GM18868 (cell line): ENCODE results near the gene GPR135.
"Not testable (repeated sequence)": the region's sequence is repeated elsewhere in the genome, so short reads cannot be mapped to it uniquely, and the experiment has no call there.

Source experiments
- ATAC-seq: cut with Tn5 transposase; IDR thresholded peaks from one replicate; pipeline ENCODE4 v1.9.1; 2021; ENCODE audit warnings: mild to moderate bottlenecking, moderate library complexity; ENCODE audit not compliant: unreplicated experiment

The GPR135 gene

DNA sequence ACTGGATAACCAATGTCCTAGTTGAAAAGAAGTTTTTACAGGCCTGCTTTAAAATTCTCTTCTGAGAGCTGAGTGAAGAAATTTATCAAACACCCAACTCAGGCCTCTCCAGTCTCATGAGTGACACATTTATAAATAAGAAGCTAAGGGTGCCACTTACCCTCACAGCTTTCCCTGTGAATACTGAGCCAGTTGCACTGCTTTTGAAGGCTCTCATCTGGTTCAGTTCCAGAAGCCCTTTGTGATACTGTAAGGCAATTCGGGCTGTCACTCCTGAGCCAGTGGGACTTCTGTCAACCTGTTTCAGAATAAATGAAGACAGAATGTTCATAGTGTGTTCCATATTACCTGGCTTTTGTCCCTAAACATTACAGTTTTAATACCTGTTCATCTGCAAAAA lies 10.5 kb upstream of the GPR135 start:
- no peak for ATAC-seq

DNA sequence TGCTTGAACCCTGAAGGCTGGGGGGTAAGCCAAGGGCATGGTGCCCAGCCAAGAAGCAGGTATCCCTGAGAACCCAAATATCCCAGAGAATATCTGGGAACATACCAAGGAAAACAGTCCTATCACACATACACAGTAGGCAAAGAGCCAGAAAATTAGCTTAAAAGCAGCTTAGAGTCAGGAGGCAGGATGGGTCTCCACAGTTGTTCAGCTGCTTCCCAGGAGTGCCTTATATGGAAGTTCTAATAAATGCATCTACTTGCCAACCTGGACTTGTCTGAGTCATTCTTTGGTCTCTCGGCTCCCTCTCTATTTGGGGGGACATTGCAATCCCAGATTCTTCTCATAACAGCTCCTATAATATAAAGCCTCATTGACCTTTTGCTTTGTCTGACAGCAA lies 9.0 kb upstream of the GPR135 start:
- ATAC-seq, result no peak

DNA sequence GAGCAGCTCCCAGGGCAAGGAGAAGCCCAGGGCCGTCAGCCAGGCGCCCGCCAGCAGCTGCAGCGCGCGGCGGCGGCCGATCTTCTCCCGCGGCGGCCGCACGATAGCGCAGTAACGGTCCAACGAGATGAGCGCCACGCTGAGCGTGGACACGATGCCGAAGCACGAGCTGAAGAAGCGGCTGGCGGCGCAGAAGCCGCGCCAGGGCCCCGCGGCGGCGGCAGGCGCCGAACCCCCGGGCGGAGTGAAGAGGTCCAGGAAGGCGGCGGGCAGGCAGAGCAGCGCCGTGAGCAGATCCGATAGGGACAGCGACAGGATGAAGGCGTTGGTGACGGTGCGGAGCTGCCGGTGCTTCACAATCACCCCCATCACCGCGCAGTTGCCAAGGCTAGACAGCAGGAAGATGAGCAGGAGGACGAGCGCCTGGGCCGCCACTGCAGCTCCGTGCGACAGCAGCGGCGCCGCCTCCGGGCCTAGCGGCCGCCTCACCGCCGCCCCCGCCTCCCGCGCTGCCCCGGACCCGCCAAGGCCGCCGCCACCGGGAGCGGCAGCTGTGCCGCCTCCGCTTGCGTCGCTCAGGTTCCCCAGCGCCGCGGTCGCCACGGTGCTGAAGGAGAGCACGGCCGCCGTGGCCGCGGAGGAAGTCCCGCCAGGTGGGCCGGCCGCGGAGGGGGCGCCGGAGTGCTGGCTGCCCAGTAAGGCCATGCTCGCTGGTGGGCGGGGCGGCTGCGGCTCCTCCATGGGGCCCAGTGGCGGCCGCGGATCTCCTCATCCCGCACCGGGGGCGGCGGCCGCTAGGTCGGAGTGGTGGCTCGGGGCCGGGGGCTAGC lies 479 bp downstream of the GPR135 start:
- peak; percentile 64 for ATAC-seq

DNA sequence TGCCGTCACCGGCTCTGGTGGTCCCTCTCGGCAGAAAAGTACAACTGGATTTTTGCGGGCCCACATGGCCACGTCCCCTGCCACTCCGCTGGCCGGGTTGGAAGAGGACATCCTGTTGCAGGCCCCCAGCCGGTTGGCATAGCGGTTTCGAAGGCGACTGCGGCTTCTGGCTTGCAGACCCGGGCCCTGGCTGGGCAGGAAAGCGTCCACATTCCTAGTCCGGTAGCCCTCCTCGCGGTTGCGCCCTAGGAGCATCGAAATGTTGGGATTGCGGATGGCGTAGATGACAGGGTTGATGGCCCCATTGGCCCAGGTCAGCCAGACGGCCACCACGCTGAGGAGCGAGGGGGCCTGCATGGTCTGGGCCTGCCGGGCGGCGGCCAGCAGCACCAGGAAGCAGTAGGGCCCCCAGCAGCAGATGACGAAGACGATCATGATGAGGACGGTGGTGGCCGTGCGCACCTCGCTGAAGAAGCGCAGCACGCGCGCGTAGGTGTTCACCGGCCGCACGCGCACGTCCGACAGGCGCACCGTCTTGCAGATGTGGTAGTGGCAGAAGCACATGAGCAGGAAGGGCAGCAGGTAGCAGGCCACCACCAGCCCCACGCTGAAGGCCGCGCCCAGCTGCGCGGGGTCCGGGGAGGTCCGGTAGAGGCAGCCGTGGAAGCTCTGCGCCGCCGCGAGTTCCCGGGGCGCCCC lies 1.2 kb downstream of the GPR135 start:
- ATAC-seq, result peak; percentile 13

DNA sequence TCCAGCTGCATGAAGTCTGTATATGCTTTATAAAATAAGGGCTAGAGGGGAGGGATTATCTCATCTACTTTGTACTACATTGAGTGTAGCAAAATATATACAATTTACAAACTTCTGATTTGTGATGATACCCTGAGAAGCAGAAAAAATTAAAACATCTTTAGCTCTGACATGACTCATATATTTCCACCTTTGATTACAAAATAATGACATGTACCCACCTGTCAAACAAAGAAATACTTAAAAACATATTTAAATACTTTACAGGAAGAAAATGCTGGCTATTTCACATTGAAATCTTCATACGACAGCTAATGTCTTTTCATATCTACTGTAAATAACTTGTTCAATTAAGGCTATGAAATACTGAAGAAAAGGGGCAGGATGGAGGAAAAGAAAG lies 3.3 kb downstream of the GPR135 start:
- ATAC-seq, result no peak

DNA sequence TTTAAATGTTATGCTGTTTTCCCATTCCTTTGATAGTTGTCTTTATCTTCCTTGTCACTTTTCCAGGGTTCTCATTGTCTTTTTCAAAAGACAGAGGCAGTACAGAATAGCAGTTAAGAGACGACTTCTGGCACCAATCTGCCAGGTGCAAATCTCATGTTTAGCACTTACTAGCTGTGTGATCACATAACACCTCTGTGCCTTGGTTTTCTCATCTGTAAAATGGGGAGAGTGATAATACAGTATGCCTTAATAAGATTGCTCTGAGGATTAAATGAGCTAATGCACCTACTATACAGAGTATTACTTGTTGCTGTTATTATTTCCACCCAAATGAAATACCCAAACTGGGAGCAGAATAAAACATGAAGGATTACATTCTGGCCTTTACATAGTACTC lies 4.8 kb downstream of the GPR135 start:
- no peak for ATAC-seq

DNA sequence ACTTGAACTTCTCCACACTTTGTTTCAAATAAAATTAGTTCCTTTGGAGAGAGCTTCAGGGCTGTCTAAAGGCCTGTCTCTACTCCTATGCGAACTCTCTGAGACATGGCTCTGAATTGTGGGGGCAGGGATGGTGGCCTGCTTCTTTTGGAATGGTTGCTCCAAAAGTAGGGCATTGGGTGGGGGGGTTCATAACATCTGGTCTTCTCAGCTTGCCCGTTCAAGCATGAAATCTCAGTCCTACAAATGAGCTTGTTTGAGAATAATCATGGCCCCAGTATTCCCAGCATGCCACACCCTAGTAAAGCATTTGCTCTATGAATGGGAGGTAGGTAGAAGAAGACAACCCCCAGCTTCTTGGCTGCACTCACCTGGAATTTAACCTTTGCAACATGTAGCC lies 6.7 kb downstream of the GPR135 start:
- no peak for ATAC-seq

DNA sequence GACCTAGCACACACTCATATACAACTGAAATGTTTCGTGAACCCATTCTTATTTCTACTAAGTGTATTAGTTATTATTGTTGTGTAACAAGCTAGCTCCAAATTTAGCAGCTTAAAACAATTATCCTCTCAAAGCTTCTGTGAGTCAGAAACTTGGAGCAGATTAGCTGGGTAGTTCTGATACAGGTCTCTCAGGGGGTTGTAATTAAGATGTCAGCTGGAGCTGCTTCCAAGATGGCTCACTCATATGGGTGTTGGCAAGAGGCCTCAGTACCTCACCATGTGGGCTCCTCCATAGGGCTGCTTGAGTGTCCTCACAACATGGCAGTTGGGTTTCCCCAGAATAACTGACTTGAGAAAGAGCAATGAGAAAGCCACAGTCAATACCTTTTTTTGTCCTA lies 9.8 kb downstream of the GPR135 start:
- no peak for ATAC-seq

DNA sequence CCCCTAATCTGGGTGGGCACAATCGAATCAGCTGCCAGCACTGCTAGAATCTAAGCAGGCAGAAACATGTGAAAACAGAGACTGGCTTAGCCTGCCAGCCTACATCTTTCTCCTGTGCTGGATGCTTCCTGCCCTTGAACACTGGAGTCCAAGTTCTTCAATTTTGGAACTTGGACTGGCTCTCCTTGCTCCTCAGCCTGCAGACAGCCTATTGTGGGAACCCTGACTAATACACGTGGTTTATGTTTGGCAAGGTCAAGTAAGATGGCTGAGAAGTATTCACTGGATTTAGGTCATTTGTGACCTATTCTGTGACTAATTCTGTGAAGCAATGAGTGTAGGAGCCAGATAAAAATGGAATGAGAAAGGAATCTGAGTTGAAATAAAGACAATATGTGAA lies 11.0 kb downstream of the GPR135 start:
- ATAC-seq, result no peak

DNA sequence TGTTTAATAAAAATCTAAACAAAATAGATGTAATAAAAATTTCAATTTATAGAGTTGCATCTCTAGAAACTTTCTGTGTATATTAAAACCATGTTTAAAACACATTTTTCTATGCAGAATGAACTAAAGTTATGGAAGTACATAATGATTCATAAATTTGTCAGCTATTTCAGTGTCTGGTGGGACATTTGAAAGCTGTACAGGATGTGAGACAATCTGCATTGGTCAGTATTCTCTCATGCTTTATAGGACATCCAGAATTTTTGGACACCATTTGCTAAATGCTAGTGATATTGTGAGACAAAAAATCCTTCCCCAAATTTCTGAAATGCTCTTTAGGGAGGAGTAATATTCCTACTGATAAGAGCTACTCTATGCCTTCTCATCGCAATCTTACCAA lies 13.3 kb downstream of the GPR135 start:
- no peak for ATAC-seq

DNA sequence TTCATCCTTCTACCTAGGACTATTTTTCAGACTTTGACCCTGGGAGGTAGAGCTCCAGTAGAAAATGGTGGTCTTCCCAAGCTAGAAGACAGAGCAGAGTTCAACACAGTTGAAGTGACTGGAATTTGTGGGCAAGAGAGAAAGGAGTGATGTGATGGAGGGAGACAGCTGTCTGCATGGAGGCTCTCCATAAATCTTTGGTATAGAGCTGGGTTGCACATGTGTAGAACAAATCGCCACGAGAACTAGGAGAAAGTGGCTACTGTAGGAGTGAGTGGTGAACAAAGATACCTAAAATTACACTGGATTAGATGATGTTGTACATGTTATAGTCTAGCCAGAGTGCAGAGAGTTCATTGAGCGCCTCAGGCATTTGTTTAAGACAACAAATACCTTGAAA lies 14.5 kb downstream of the GPR135 start:
- ATAC-seq, result no peak

DNA sequence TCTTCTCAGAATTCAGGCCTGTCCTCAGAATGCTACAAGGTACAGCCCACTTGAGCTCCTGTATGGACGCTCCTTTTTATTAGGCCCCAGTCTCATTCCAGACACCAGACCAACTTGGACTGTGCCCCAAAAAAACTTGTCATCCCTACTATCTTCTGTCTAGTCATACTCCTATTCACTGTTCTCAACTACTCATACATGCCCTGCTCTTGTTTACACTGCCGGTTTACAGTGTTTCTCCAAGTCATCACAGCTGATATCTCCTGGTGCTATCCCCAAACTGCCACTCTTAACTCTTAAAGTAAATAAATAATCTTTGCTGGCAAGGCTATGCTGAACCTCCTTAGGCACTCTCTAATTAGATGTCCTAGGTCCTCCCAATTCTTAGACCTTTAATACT lies 16.5 kb downstream of the GPR135 start:
- ATAC-seq, result not testable (repeated sequence)

DNA sequence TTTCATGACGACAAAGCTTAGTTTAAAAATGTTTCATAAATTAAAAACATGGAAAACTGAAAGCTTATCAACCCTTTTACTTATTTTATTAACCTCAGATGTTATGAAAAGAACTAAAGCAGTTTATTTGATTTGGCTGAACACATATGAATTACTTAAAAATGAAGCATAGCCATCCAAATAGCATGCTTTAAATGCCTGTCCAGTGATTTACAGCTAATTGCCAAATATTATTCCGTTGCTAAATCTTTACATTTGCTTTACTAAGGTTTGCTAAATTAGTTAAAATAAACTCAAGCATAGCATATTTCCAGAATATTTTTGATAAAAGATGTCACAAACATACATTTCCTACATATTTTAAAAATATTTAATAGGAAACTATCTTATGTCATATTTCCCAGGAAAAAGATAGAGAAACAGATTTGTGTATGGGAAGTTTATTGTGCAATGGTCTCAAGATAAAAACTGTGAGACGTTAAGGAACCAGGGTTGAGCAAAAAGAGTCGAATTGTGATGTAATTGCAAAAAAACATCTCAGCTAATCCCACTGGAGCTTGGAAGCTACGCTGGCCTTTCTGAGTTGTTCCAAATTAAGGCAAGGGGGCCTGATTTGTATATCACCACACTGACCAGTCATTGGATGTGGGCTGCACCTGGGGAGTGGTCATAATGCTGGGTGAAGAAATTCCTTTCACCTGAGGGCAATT lies 25.8 kb downstream of the GPR135 start:
- no peak for ATAC-seq

DNA sequence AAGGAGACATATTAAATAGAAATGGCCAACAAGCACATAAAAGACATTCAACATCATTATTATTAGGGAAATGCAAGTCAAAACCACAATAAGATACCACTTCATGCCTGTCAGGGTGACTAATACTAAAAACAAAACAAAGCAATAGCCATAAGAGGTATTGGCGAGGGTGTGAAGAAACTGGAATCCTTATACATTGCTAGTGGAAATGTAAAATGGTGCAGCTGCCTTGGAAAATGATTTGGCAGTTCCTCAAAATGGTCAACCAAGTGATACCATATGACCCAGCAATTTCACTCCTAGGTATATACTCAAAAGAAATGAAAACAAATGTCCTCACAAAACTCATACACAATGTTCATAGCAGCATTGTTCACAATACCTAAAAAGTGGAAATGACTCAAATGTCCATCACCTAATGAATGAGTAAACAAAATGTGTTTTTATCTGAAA lies 27.0 kb downstream of the GPR135 start:
- no peak for ATAC-seq

DNA sequence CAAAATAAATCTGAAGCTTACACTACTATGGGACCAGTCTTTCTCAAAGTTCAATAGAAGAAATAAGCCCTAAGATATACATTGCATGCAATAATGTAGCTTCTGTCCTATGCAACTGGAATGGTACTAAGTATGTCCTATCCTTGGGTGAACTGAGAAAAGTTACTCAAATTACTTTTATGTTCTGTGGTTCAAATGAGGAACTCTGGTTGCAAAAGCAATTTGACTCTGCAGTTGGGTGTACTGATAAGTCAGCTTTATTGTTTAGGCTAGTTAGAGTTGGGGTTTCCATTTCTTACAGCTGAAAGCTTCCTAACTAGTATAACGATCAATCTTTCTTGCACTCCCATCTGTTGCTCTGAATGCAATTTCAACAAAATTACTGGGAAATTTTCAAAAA lies 29.2 kb downstream of the GPR135 start:
- ATAC-seq, result no peak

DNA sequence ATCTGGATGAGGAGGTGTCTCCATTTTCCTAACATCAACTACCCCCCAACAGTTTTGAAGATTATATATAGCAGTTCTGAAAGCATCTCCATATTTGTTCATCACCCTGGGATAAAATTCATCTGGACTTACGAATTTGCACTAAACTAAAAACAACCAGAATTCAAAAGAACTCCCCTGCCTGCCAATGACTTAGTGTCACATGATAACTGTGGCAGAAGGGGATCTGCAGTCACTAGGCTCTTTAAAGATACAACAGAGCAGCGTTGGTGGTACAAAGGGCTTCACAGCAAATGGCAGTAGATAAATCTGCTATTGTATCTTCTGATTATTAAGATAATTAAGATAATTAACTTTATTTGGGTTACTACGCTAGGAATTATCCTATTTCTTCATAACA lies 30.1 kb downstream of the GPR135 start:
- ATAC-seq, result no peak

DNA sequence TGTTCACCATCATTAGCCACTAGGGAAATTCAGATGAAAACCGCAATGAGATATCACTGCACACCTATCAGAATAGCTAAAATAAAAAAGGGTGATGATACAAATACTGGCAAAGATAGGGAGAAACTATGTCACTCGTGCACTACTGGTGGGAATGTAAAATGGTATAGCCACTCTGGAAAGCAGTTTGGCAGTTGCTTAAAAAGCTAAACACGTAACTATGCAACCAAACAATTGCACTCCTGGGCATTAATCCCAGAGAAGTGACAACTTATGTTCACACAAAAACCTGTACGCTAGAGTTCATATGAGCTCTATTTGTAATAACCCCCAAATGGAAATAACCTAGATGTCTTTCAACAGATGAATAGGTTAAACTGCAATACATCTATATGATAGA lies 35.4 kb downstream of the GPR135 start:
- ATAC-seq, result no peak

DNA sequence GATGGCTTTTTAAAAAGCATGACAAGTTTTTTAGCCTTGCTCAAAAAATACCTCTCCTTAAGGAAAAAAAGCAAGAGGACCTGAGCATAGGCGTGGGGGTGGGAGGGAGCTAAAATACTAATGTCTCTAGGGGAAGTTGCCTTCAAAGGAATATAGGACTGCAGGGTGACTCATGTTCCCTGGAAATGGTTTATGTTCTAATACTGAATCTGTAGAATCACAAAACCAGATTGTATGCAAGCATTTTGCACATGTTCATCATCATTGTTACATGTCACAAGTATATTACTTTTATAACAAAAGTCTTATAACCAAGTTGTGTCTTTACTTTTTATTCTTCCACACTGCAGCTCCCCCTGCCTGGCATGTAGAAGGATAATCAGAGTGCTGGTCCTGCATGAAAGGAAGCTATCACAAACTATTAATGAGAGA lies 36.6 kb downstream of the GPR135 start:
- ATAC-seq, result no peak

DNA sequence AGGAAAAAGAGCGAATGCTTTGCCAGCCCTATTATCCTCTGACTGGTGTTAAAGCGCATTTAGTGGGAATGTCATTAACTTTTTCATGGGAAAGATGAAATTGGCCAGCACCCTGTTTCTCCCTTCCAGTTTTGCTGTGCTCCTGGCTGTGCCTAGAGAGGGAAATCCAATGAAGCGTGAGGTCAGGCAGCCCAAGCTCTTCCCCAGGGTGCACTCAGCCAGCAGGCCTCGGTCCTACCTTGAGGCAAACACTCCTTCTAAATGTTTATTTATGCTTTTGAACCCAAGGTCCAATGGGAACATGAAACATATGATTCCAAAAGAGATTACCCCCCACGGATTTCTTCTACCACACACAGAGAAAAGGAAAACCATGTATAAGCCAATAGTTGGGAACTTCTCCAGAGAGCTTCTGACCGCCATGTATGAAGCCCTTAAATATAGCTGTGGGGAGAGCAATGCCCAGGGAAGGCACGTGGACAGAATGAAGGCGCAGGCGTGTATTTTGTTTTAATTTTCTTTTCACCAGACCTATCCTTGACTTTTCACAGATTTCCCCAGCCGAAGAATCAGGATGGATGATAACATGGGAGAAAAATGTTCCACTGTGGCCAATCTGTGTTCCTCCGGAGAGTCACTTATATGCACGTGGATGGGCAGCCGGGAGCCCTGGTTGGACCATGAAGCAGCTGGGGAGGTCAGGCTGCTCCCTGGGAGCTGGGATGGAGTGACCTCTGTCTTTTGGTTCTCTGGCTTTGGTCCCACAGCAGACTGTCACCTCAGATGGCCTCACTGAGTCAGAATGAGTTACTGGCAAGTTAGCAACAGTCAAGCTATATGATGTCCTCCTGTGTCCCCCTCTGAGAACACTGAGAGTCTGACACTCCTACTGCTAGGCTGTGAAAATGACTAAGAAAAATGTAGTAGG lies 37.3 kb downstream of the GPR135 start:
- no peak for ATAC-seq

DNA sequence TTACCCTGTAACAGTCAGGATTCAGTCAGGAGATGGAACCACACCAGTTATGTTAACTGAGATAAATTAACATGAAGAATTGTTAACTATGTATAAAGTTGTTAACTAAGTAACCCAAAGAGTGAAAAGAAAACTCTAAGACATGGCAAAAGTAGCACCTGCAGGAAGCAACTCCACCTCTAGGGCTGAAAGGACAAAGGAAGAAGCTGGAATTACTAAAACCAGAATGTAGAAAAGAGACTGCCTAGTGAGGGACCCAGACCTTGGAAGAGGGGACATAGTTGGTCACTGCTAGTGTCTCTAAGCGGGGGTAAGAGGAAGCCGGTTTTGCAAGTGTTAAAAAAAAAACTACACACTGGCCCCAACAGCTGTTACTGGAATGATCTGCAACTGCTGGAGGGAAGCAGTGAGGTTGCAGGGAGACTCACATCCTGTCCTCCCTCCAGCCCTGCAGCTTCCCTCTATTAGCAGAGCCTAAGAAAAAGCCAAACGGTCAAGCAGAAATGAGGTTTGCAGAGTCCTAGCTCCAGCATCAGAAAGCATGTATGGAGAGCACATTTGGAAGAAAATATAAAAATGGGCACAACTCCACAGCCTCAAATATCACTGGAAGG lies 39.8 kb downstream of the GPR135 start:
- ATAC-seq, result no peak
